Astrocyte (in vitro differentiated cells and primary cell): ENCODE data around the gene NR3C1. TPM values are rescaled to one million over a fixed set of nuclear protein-coding genes. Genes with fewer than 3 reads are reported as not detected.

ENCODE experiments used
- DNase-seq: peaks from one replicate; pipeline ENCODE4 v3.0.0-alpha.2; 2010; ENCODE audit warnings: low read depth
- FAIRE-seq: peaks from 2 replicates; lab custom pipeline; 2011; peaks lifted over from hg19 to GRCh38; lab: Jason Lieb, UNC
- H2AFZ ChIP-seq: 2 replicates; pipeline ENCODE4 v1.6.0; 2012; ENCODE audit warnings: low read depth, low read length, inconsistent platforms
- H3K27ac ChIP-seq: 2 replicates; pipeline ENCODE4 v1.5.1; 2011; ENCODE audit warnings: low read depth, low read length, inconsistent platforms
- H3K27me3 ChIP-seq: 2 replicates; pipeline ENCODE4 v1.6.0; 2011; ENCODE audit warnings: low read length, inconsistent platforms; ENCODE audit not compliant: insufficient read depth
- H3K36me3 ChIP-seq: 2 replicates; pipeline ENCODE4 v1.5.1; 2011; ENCODE audit warnings: low read length, inconsistent platforms; ENCODE audit not compliant: insufficient read depth
- H3K4me1 ChIP-seq: 2 replicates; pipeline ENCODE4 v1.5.1; 2011; ENCODE audit warnings: low read length, inconsistent platforms; ENCODE audit not compliant: insufficient read depth
- H3K4me2 ChIP-seq: 2 replicates; pipeline ENCODE4 v1.6.0; 2012; ENCODE audit warnings: low read length, inconsistent platforms
- H3K4me3 ChIP-seq: 2 replicates; pipeline ENCODE4 v1.5.1; 2011; ENCODE audit warnings: low read depth, mild to moderate bottlenecking, low read length, inconsistent platforms; ENCODE audit not compliant: insufficient read depth
- H3K79me2 ChIP-seq: 2 replicates; pipeline ENCODE4 v1.6.0; 2012; ENCODE audit warnings: mild to moderate bottlenecking, low read length, inconsistent platforms; ENCODE audit not compliant: insufficient read depth
- H3K9ac ChIP-seq: 2 replicates; pipeline ENCODE4 v1.6.0; 2012; ENCODE audit warnings: mild to moderate bottlenecking, low read length, inconsistent platforms
- H3K9me3 ChIP-seq: 2 replicates; pipeline ENCODE4 v1.5.1; 2012; ENCODE audit warnings: low read depth, mild to moderate bottlenecking, low read length, inconsistent platforms; ENCODE audit not compliant: insufficient read depth
- H4K20me1 ChIP-seq: 2 replicates; pipeline ENCODE4 v1.6.0; 2012; ENCODE audit warnings: low read length, inconsistent platforms; ENCODE audit not compliant: insufficient read depth
- H3K27ac Mint-ChIP-seq: one replicate; pipeline ENCODE4 v1.8.0; 2021; ENCODE audit warnings: mild to moderate bottlenecking, mixed read lengths; ENCODE audit not compliant: unreplicated experiment
- H3K27me3 Mint-ChIP-seq: one replicate; pipeline ENCODE4 v1.8.0; 2021; ENCODE audit warnings: low read depth, mixed read lengths; ENCODE audit not compliant: unreplicated experiment
- H3K36me3 Mint-ChIP-seq: one replicate; pipeline ENCODE4 v1.8.0; 2021; ENCODE audit warnings: low read depth, mixed read lengths; ENCODE audit not compliant: unreplicated experiment
- H3K4me1 Mint-ChIP-seq: one replicate; pipeline ENCODE4 v1.8.0; 2021; ENCODE audit warnings: low read depth, mixed read lengths; ENCODE audit not compliant: unreplicated experiment
- H3K4me3 Mint-ChIP-seq: one replicate; pipeline ENCODE4 v1.8.0; 2021; ENCODE audit warnings: mild to moderate bottlenecking, moderate library complexity, mixed read lengths; ENCODE audit not compliant: unreplicated experiment
- H3K9me3 Mint-ChIP-seq: one replicate; pipeline ENCODE4 v1.8.0; 2021; ENCODE audit warnings: mild to moderate bottlenecking, mixed read lengths; ENCODE audit not compliant: unreplicated experiment
- EZH2 ChIP-seq: IDR thresholded peaks from 2 replicates; pipeline ENCODE4 v1.6.1; 2012; ENCODE audit warnings: mild to moderate bottlenecking, low read length, inconsistent platforms; ENCODE audit not compliant: insufficient read depth
- total RNA-seq: library from RNA; stranded (reverse); gene quantifications from 2 replicates; pipeline ENCODE4 v1.2.1, GENCODE V29; 2021
- TF ChIP-seq, protein P1 (sequence below): IDR thresholded peaks from 2 replicates; pipeline ENCODE4 v1.5.1; 2011; ENCODE audit warnings: low read depth, mild to moderate bottlenecking, inconsistent platforms, low read length, moderate library complexity; ENCODE audit not compliant: insufficient read depth

The NR3C1 gene
- total RNA-seq, 1 donor from 2014 or later: 35.4 TPM

DNA sequence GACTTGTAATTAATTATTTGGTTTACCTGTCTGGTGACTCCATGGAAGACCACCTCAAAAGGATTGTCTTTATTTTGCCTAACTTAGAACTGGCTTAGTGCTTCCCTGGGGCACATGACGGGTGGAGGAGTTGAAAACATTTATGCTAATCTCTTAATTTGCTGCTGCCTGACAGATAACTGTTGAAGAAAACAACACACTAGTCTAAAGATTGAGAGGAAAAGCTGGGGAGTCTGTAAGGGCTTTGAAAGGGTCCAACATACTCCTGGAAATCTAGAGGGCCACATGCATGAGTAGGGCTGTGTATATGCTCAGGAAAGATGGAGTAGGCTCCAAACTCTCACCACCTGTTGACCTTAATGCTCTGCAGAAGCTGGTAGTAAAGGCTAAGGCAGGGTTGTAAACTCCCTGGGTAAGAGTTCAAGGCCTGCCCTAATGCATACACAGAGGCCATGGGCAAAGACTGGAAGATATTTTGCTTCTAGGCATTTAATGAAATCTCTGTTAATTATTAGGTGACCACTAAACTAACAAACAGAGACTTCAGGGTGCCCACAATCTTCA, 40.7 kb downstream of the NR3C1 start:
- H3K9me3 ChIP-seq: no peaks in the 10 kb centered on the region
- Mint-ChIP-seq H3K9me3 (peaks cover 7% of the 10 kb centered on the region), H3K27me3 (no peaks in the 10 kb centered on the region), H3K27ac (no peak overlapping the region), H3K4me3 (no peak overlapping the region), H3K4me1 (peaks cover 13% of the 10 kb centered on the region), H3K36me3 (peaks cover 12% of the 10 kb centered on the region)
- H3K4me1 ChIP-seq: no peaks in the 10 kb centered on the region
- no peaks in the 10 kb centered on the region for H3K36me3 ChIP-seq
- no peak overlapping the region for H3K4me2 ChIP-seq
- H3K27me3 ChIP-seq: no peaks in the 10 kb centered on the region
- H2AFZ ChIP-seq: no peak overlapping the region
- H3K27ac ChIP-seq: no peak overlapping the region
- no peak overlapping the region for H3K4me3 ChIP-seq
- H3K79me2 ChIP-seq: peaks cover 96% of the 10 kb centered on the region
- no peak overlapping the region for H3K9ac ChIP-seq
- no peak for TF ChIP-seq EZH2
- TF ChIP-seq, protein P1, sequence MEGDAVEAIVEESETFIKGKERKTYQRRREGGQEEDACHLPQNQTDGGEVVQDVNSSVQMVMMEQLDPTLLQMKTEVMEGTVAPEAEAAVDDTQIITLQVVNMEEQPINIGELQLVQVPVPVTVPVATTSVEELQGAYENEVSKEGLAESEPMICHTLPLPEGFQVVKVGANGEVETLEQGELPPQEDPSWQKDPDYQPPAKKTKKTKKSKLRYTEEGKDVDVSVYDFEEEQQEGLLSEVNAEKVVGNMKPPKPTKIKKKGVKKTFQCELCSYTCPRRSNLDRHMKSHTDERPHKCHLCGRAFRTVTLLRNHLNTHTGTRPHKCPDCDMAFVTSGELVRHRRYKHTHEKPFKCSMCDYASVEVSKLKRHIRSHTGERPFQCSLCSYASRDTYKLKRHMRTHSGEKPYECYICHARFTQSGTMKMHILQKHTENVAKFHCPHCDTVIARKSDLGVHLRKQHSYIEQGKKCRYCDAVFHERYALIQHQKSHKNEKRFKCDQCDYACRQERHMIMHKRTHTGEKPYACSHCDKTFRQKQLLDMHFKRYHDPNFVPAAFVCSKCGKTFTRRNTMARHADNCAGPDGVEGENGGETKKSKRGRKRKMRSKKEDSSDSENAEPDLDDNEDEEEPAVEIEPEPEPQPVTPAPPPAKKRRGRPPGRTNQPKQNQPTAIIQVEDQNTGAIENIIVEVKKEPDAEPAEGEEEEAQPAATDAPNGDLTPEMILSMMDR: no peak
- DNase-seq (no peak), FAIRE-seq (no peak)
- peaks cover 53% of the 10 kb centered on the region for H4K20me1 ChIP-seq

DNA sequence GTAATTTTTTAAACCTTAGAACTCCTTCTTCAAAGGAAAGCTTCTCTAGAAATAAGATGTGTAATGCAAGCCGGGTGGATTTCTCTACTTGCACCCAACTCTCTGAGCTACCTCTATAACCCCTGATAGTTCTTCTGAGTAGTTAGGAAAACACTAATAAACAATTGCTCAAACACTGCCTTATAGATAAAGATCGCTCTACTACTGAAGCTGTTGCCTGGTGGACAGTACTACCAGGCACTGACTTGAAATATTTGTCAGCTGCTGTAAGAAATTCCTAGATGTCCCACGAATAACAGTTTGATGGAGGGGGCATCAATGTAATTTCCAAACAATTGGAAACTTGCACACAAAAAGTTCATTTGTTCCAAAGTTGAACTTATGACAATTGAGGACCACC, 42.0 kb downstream of the NR3C1 start:
- H3K36me3 Mint-ChIP-seq: peaks cover 12% of the 10 kb centered on the region
- H3K4me3 Mint-ChIP-seq: no peak overlapping the region
- Histone ChIP-seq H3K27me3 (no peaks in the 10 kb centered on the region), H2AFZ (no peak overlapping the region), H3K36me3 (no peaks in the 10 kb centered on the region), H3K79me2 (peaks cover 96% of the 10 kb centered on the region), H3K4me1 (no peaks in the 10 kb centered on the region), H3K4me2 (no peak overlapping the region), H4K20me1 (peaks cover 59% of the 10 kb centered on the region), H3K9me3 (no peaks in the 10 kb centered on the region), H3K27ac (no peak overlapping the region), H3K9ac (no peak overlapping the region), H3K4me3 (no peak overlapping the region)
- H3K4me1 Mint-ChIP-seq: peaks cover 13% of the 10 kb centered on the region
- peaks cover 7% of the 10 kb centered on the region for H3K9me3 Mint-ChIP-seq
- TF ChIP-seq EZH2: no peak
- TF ChIP-seq, protein P1: no peak
- FAIRE-seq: no peak
- no peaks in the 10 kb centered on the region for H3K27me3 Mint-ChIP-seq
- peak overlapping the region; percentile 44 for H3K27ac Mint-ChIP-seq
- no peak for DNase-seq

DNA sequence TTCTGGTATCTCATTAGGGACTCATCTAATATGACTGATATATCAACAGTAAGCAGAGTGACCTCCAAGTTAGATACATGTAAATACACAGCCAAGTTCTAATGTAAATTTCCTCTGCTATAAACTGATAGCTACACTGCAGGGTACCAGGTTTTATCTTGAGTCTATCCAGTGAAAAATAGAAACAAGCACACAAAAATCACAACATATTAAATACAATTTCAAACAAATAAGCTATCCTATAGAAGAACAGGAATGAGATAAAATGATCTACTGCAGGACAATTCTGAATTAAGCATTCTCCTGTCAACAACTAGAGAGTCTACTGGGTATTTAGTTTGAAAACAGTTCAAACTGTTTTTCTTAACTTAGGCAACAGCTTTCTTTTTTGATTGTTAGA, 42.7 kb downstream of the NR3C1 start:
- no peak overlapping the region for H3K27ac ChIP-seq
- FAIRE-seq: no peak
- peaks cover 96% of the 10 kb centered on the region for H3K79me2 ChIP-seq

More for the DNA sequence above, 42.7 kb downstream of the NR3C1 start:
- peaks cover 15% of the 10 kb centered on the region for H3K4me1 Mint-ChIP-seq
- Histone ChIP-seq H3K4me2 (no peak overlapping the region), H3K4me3 (no peak overlapping the region), H3K9ac (no peak overlapping the region), H4K20me1 (peaks cover 58% of the 10 kb centered on the region), H3K27me3 (no peaks in the 10 kb centered on the region), H3K36me3 (no peaks in the 10 kb centered on the region), H2AFZ (no peak overlapping the region), H3K9me3 (no peaks in the 10 kb centered on the region), H3K4me1 (peaks cover under 1% of the 10 kb centered on the region)
- TF ChIP-seq EZH2: no peak
- TF ChIP-seq, protein P1: no peak
- peaks cover 7% of the 10 kb centered on the region for H3K9me3 Mint-ChIP-seq
- peak overlapping the region; percentile 12 for H3K27ac Mint-ChIP-seq
- no peaks in the 10 kb centered on the region for H3K27me3 Mint-ChIP-seq
- H3K36me3 Mint-ChIP-seq: peaks cover 12% of the 10 kb centered on the region
- no peak for DNase-seq
- no peak overlapping the region for H3K4me3 Mint-ChIP-seq
